Endothelial cell of umbilical vein (primary cell): Measurements from ENCODE around the gene RHOV. TPM values are rescaled to one million over a fixed set of nuclear protein-coding genes. Genes with fewer than 3 reads are reported as not detected.

Source experiments
- BruUV-seq: library from RNA; stranded (reverse); fragments of 400-500 nt; replicated peaks from 2 replicates; lab custom pipeline; 2021; lab: Mats Ljungman, UMichigan
- CTCF ChIA-PET: fragments of 300-600, 350-600 bp; sonication (Branson Sonifier 250); formaldehyde crosslinking; loops from one replicate; lab custom pipeline; 2021; ENCODE audit warnings: antibody characterized with exemption, inconsistent platforms; lab: Charles Lee
- POLR2A ChIA-PET: fragments of 300-600, 350-600 bp; sonication (Branson Sonifier 250); formaldehyde crosslinking; loops from one replicate; lab custom pipeline; 2021; ENCODE audit warnings: antibody characterized with exemption, inconsistent platforms; lab: Charles Lee
- DNase-seq: peaks from one replicate; pipeline ENCODE4 v3.0.0-alpha.2; 2011; ENCODE audit warnings: low read depth, low spot score
- FAIRE-seq: peaks from 2 replicates; lab custom pipeline; 2011; peaks lifted over from hg19 to GRCh38; lab: Jason Lieb, UNC
- H2AFZ ChIP-seq: 2 replicates; pipeline ENCODE4 v1.6.0; 2012; ENCODE audit warnings: low read depth, low read length, control low read depth, inconsistent platforms
- H3K27ac ChIP-seq: 2 replicates; pipeline ENCODE4 v1.5.1; 2011; ENCODE audit warnings: low read depth, mild to moderate bottlenecking, control low read depth, low read length, moderate library complexity; ENCODE audit not compliant: insufficient read depth
- H3K27me3 ChIP-seq, 2 experiments: 2 replicates each; pipeline versions ENCODE4 v1.6.0 to v1.6.1; 2011; ENCODE audit warnings: low read length in 2 of 2, mixed read lengths in 1 of 2; ENCODE audit not compliant: control insufficient read depth in 2 of 2, insufficient read depth in 2 of 2
- H3K36me3 ChIP-seq, 2 experiments: 2 replicates in 1 of 2; 3 replicates in 1 of 2; pipeline ENCODE4 v1.5.1; 2011; ENCODE audit warnings: low read length in 2 of 2, mild to moderate bottlenecking in 1 of 2, moderate library complexity in 1 of 2; ENCODE audit not compliant: control insufficient read depth in 2 of 2, insufficient read depth in 2 of 2; ENCODE audit errors: extremely low read depth in 1 of 2
- H3K4me1 ChIP-seq: 3 replicates; pipeline ENCODE4 v1.5.1; 2011; ENCODE audit warnings: mild to moderate bottlenecking, low read length; ENCODE audit not compliant: control insufficient read depth, insufficient read depth; ENCODE audit errors: extremely low read depth
- H3K4me2 ChIP-seq: 2 replicates; pipeline ENCODE4 v1.6.1; 2011; ENCODE audit warnings: low read length, control low read depth, mixed read lengths; ENCODE audit not compliant: insufficient read depth
- H3K4me3 ChIP-seq, 3 experiments: fragments of 200-600 bp in 1 of 3; sonication (generic), shearing (Covaris generic) in 1 of 3; replicated peaks in 1 of 3; 2 replicates each; pipeline ENCODE4 v1.5.1; 2011 to 2016; ENCODE audit warnings: control low read depth in 3 of 3, low read length in 3 of 3, mild to moderate bottlenecking in 2 of 3, inconsistent platforms in 1 of 3, low read depth in 1 of 3, moderate library complexity in 1 of 3; ENCODE audit not compliant: insufficient read depth in 1 of 3
- H3K79me2 ChIP-seq: 2 replicates; pipeline ENCODE4 v1.6.0; 2012; ENCODE audit warnings: low read length, inconsistent platforms; ENCODE audit not compliant: control insufficient read depth, insufficient read depth
- H3K9ac ChIP-seq: replicated peaks from 2 replicates; pipeline ENCODE3; 2011; ENCODE audit warnings: low read length, control low read depth; ENCODE audit not compliant: insufficient read depth; ENCODE audit errors: extremely low read depth
- H3K9me1 ChIP-seq: replicated peaks from 3 replicates; pipeline ENCODE4 v1.6.0; 2011; ENCODE audit warnings: mild to moderate bottlenecking, low read length; ENCODE audit not compliant: control insufficient read depth, insufficient read depth; ENCODE audit errors: extremely low read depth
- H3K9me3 ChIP-seq: replicated peaks from 2 replicates; pipeline ENCODE4 v1.5.1; 2012; ENCODE audit warnings: low read length, inconsistent platforms; ENCODE audit not compliant: control insufficient read depth, insufficient read depth
- H4K20me1 ChIP-seq: replicated peaks from 2 replicates; pipeline ENCODE3; 2011; ENCODE audit warnings: mild to moderate bottlenecking, low read length; ENCODE audit not compliant: control insufficient read depth, insufficient read depth; ENCODE audit errors: extremely low read depth
- EZH2 ChIP-seq: IDR thresholded peaks from 2 replicates; pipeline ENCODE4 v1.6.1; 2012; ENCODE audit warnings: borderline replicate concordance, low read depth, mild to moderate bottlenecking, moderate library complexity, low read length, inconsistent platforms; ENCODE audit not compliant: severe bottlenecking
- FOS ChIP-seq: IDR thresholded peaks from 2 replicates; pipeline ENCODE4 v1.6.1; 2011; ENCODE audit warnings: mild to moderate bottlenecking, low read length, moderate library complexity, borderline replicate concordance; ENCODE audit not compliant: insufficient read depth
- GATA2 ChIP-seq: IDR thresholded peaks from 2 replicates; pipeline ENCODE4 v1.7.0; 2011; ENCODE audit warnings: low read depth, mild to moderate bottlenecking, moderate library complexity, mixed read lengths, low read length; ENCODE audit not compliant: insufficient read length, insufficient read depth
- JUN ChIP-seq: IDR thresholded peaks from 2 replicates; pipeline ENCODE4 v1.6.1; 2011; ENCODE audit warnings: borderline replicate concordance, low read depth; ENCODE audit not compliant: insufficient read length, insufficient read depth
- MYC ChIP-seq: IDR thresholded peaks from one replicate; pipeline ENCODE4 v1.6.1; 2011; ENCODE audit warnings: mild to moderate bottlenecking, low read depth, low read length
- POLR2A ChIP-seq: IDR thresholded peaks from 2 replicates; pipeline ENCODE4 v1.6.1; 2012; ENCODE audit warnings: low read depth, mild to moderate bottlenecking, control low read depth, low read length
- POLR2AphosphoS5 ChIP-seq: IDR thresholded peaks from 2 replicates; pipeline ENCODE4 v1.6.1; 2012; ENCODE audit warnings: low read depth, mild to moderate bottlenecking, control low read depth, low read length, moderate library complexity; ENCODE audit not compliant: insufficient read depth
- dilution Hi-C: fragments of 300-500 bp; cut with MboI; formaldehyde crosslinking; loops from one replicate; pipeline ENCODE4 v1.15.0; 2019; ENCODE audit warnings: low sequenced_read_pairs; ENCODE audit not compliant: extremely low pct_ligation_motif_present
- intact Hi-C: fragments of 100-400 bp; cut with micrococcal nuclease; formaldehyde crosslinking; loops from one replicate; pipeline ENCODE4 v1.10.0; 2022
- polyA plus RNA-seq, 4 experiments: library from polyadenylated mRNA; depleted of rRNA in 3 of 4; stranded (reverse) in 3 of 4; unstranded in 1 of 4; fragments of >200 nt; gene quantifications; 2 replicates each; pipeline versions ENCODE4 v1.2.1 to v1.2.3, GENCODE V29; 2011 to 2012; ENCODE audit warnings: missing spikeins in 1 of 4
- total RNA-seq: library from RNA; stranded (reverse); gene quantifications from 2 replicates; pipeline ENCODE4 v1.2.3, GENCODE V29; 2021
- TF ChIP-seq, protein P1 (sequence below): IDR thresholded peaks from 2 replicates; pipeline ENCODE4 v1.6.1; 2011; ENCODE audit not compliant: insufficient read depth, insufficient read length
- TF ChIP-seq, protein P2 (sequence below), 2 donors: IDR thresholded peaks; 1 replicate in 1 of 2; 2 replicates in 1 of 2; pipeline ENCODE4 v1.5.1; 2011; ENCODE audit warnings: low read length in 2 of 2, mild to moderate bottlenecking in 2 of 2, moderate library complexity in 2 of 2, control low read depth in 1 of 2, inconsistent platforms in 1 of 2, low read depth in 1 of 2; ENCODE audit not compliant: insufficient read depth in 1 of 2; ENCODE audit errors: extremely low read depth in 1 of 2

RHOV gene
- total and polyA plus RNA-seq, 2 donors (not counting 3 experiments of a cell fraction or from before 2014, with no cell fraction given) = 0.15 to 0.20 TPM

DNA sequence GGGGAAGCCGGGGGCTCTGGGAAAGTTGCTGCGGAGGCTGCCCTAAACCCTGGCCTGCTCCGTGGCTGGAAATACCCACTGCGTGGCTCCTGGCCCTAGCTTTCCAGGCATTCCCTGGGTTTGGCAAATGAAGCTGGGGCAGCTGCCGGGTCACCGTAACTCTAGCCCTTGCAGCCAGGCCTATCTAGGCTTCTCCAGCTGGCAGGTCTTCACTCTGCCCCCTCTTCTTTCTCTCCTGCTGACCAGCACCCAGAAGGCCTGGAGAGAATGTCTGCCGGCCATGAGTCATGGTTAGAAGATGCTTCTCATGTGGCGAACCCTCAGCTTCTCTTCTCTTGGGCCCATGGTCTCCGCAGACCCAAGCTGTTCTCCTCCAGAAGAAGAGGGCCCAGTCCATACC is 49.5 kb upstream of the RHOV start:
- CTCF ChIA-PET = interaction anchor here (1.0 to 12.4 kb wide), 5 partner anchors 9 to 29 kb away, joined by 3 to 260 read pairs (median 3); partner anchors contain the start of gene VPS18
- no peak overlapping the region for H3K9ac ChIP-seq
- H3K79me2 ChIP-seq = no peaks in the 10 kb centered on the region
- H3K9me3 ChIP-seq = no peaks in the 10 kb centered on the region
- H3K27ac ChIP-seq = no peak overlapping the region
- H3K4me2 ChIP-seq = no peak overlapping the region
- intact Hi-C loops (no loop called here), dilution Hi-C loops (no loop called here)
- H3K9me1 ChIP-seq = no peaks in the 10 kb centered on the region
- no peak overlapping the region for H3K4me3 ChIP-seq
- DNase-seq = no peak
- no peak overlapping the region for H2AFZ ChIP-seq
- no TSS peak for BruUV-seq
- POLR2A ChIA-PET = no interaction called here
- H3K36me3 ChIP-seq = no peaks in the 10 kb centered on the region
- no peak for FAIRE-seq
- H4K20me1 ChIP-seq = no peaks in the 10 kb centered on the region
- H3K4me1 ChIP-seq = peaks cover 24% of the 10 kb centered on the region
- TF ChIP-seq JUN (no peak), POLR2A (no peak), FOS (no peak), EZH2 (no peak), POLR2AphosphoS5 (no peak), GATA2 (no peak), MYC (no peak)
- TF ChIP-seq, protein P1, sequence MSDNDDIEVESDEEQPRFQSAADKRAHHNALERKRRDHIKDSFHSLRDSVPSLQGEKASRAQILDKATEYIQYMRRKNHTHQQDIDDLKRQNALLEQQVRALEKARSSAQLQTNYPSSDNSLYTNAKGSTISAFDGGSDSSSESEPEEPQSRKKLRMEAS = no peak
- TF ChIP-seq, protein P2, sequence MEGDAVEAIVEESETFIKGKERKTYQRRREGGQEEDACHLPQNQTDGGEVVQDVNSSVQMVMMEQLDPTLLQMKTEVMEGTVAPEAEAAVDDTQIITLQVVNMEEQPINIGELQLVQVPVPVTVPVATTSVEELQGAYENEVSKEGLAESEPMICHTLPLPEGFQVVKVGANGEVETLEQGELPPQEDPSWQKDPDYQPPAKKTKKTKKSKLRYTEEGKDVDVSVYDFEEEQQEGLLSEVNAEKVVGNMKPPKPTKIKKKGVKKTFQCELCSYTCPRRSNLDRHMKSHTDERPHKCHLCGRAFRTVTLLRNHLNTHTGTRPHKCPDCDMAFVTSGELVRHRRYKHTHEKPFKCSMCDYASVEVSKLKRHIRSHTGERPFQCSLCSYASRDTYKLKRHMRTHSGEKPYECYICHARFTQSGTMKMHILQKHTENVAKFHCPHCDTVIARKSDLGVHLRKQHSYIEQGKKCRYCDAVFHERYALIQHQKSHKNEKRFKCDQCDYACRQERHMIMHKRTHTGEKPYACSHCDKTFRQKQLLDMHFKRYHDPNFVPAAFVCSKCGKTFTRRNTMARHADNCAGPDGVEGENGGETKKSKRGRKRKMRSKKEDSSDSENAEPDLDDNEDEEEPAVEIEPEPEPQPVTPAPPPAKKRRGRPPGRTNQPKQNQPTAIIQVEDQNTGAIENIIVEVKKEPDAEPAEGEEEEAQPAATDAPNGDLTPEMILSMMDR (IDR thresholded peaks at IDR 0.05; ENCODE audit: extremely low read depth in 1 of 2, insufficient read depth in 1 of 2, low read depth in 1 of 2, low read length in 2 of 2) = no peak
- peaks cover 12 to 21% of the 10 kb centered on the region in 2 experiments for H3K27me3 ChIP-seq
